Subcutaneous abdominal adipose tissue (tissue), 5 donors: ENCODE measurements around the gene TMEM30A.

Source experiments
- H3K27ac ChIP-seq: one replicate; pipeline ENCODE4 v1.7.0; 2013; ENCODE audit warnings: low read depth, mild to moderate bottlenecking, inconsistent platforms, low read length, moderate library complexity
- H3K27me3 ChIP-seq, 5 donors: one replicate each; pipeline ENCODE4 v1.7.0; 2013; ENCODE audit warnings: low read length in 5 of 5, inconsistent platforms in 1 of 5; ENCODE audit not compliant: control insufficient read depth in 5 of 5, insufficient read depth in 4 of 5
- H3K36me3 ChIP-seq, 5 donors: one replicate each; pipeline ENCODE4 v1.7.0; 2013; ENCODE audit warnings: low read length in 5 of 5; ENCODE audit not compliant: control insufficient read depth in 5 of 5, insufficient read depth in 5 of 5
- H3K4me1 ChIP-seq, 5 donors: one replicate each; pipeline ENCODE4 v1.7.0; 2013; ENCODE audit warnings: low read length in 5 of 5, mild to moderate bottlenecking in 3 of 5, moderate library complexity in 1 of 5; ENCODE audit not compliant: control insufficient read depth in 5 of 5, insufficient read depth in 5 of 5
- H3K4me3 ChIP-seq, 5 donors: one replicate each; pipeline ENCODE4 v1.7.0; 2013; ENCODE audit warnings: low read length in 5 of 5, low read depth in 1 of 5
- H3K9ac ChIP-seq, 5 donors: one replicate each; pipeline ENCODE4 v1.7.0; 2013; ENCODE audit warnings: low read length in 5 of 5, mild to moderate bottlenecking in 4 of 5, moderate library complexity in 3 of 5
- H3K9me3 ChIP-seq, 5 donors: one replicate each; pipeline ENCODE4 v1.7.0; 2013; ENCODE audit warnings: low read length in 5 of 5; ENCODE audit not compliant: control insufficient read depth in 5 of 5
- donor health status: healthy.
- donor health status: healthy.
- donor health status: healthy.
- donor health status: healthy.
- donor health status: healthy.

Gene TMEM30A

GRCh38 chr6:75211920-75212590 is 72.5 kb downstream of the TMEM30A start:
- Histone ChIP-seq H3K4me3 (no peak overlapping the region), H3K36me3 (no peaks in the 10 kb centered on the region), H3K4me1 (peaks cover 2 to 49% (median 43%) of the 10 kb centered on the region in 5 donors), H3K27ac (peak overlapping the region; percentile 75), H3K9ac (peak overlapping the region in 1 of 5 donors; percentile 49), H3K27me3 (peaks cover 0 to 4% (median 0%) of the 10 kb centered on the region in 5 donors), H3K9me3 (no peaks in the 10 kb centered on the region)

DNA sequence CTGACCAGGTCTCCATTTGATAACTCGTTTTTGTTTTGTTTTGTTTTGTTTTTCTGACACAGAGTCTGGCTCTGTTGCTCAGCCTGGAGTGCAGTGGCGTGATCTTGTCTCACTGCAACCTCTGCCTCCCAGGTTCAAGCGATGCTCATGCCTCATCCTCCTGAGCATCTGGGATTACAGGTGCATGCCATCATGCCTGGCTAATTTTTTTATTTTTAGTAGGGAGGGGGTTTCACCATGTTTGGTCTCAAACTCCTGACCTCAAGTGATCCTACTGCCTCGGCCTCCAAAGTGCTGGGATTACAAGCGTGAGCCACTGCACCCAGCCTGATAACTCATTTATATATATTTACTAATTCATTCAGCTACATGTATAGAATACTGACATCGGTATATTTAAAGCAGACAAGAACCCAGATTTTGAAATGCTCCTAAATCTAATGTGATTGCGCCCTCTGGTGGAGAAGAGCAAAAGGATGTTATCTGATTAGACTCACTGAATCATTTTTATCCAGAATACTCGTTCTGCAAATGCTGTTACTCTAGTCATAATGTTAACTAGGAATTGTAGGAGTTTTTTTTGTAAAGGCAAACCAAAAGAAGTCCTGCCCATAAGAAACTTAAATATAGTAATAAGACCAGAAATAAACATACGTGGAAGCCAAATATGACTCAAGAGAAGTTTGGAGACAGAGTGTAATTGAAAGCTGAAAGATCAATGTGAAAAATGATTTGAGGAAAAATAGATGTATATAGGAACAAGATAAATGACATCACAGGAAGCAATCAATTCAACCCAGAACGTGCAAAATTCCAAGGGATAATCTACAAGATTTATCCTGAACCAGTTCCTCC is 73.5 kb downstream of the TMEM30A start:
- no peak overlapping the region for H3K4me3 ChIP-seq
- H3K36me3 ChIP-seq: no peaks in the 10 kb centered on the region
- peaks cover 0 to 10% (median 0%) of the 10 kb centered on the region in 5 donors for H3K27me3 ChIP-seq
- H3K9ac ChIP-seq: peak overlapping the region in 1 of 5 donors; percentile 40
- no peaks in the 10 kb centered on the region for H3K9me3 ChIP-seq
- peak overlapping the region; percentile 75 for H3K27ac ChIP-seq
- H3K4me1 ChIP-seq: peaks cover 0 to 53% (median 48%) of the 10 kb centered on the region in 5 donors

- no peaks in the 10 kb centered on the region for H3K9me3 ChIP-seq
- peaks cover 2 to 72% (median 66%) of the 10 kb centered on the region in 5 donors for H3K4me1 ChIP-seq
- H3K9ac ChIP-seq: no peak overlapping the region
- peak overlapping the region in 2 of 5 donors; percentile 56 to 72 for H3K4me3 ChIP-seq
- peaks cover 0 to 11% (median 0%) of the 10 kb centered on the region in 5 donors for H3K27me3 ChIP-seq
- no peak overlapping the region for H3K27ac ChIP-seq
- no peaks in the 10 kb centered on the region for H3K36me3 ChIP-seq
Observed at GRCh38 chr6:75209184-75209723, 75.3 kb downstream of the TMEM30A start.

- H3K9ac ChIP-seq: peak overlapping the region in 4 of 5 donors; percentile 2 to 57 (median 28)
- peaks cover 0 to 11% (median 0%) of the 10 kb centered on the region in 5 donors for H3K27me3 ChIP-seq
- H3K27ac ChIP-seq: peak overlapping the region; percentile 79
- H3K36me3 ChIP-seq: no peaks in the 10 kb centered on the region
- H3K4me1 ChIP-seq: peaks cover 3 to 76% (median 72%) of the 10 kb centered on the region in 5 donors
- peak overlapping the region; percentile 56 to 85 (median 72) for H3K4me3 ChIP-seq
- no peaks in the 10 kb centered on the region for H3K9me3 ChIP-seq
Observed at GRCh38 chr6:75208298-75209183, 76.1 kb downstream of the TMEM30A start.

- peaks cover 0 to 11% (median 3%) of the 10 kb centered on the region in 5 donors for H3K27me3 ChIP-seq
- H3K27ac ChIP-seq: peak overlapping the region; percentile 79
Observed at GRCh38 chr6:75206576-75207342, 77.8 kb downstream of the TMEM30A start.

GRCh38 chr6:75205776-75206575 is 78.6 kb downstream of the TMEM30A start, which contains the start of gene COL12A1:
Gene COL12A1 (minus strand): TSS chr6:75206053. CDS start chr6:75202792, 3,261 bp downstream.
- H3K9ac ChIP-seq: peak within 1 kb of the TSS; percentile 56 to 92 (median 73)
- peaks cover 3 to 73% (median 72%) of the 10 kb centered on the region in 5 donors for H3K4me1 ChIP-seq
- H3K27me3 ChIP-seq: peaks cover 0 to 11% (median 3%) of the 10 kb centered on the region in 5 donors
- H3K36me3 ChIP-seq: no peaks in the 10 kb centered on the region
- no peaks in the 10 kb centered on the region for H3K9me3 ChIP-seq
- peak within 1 kb of the TSS; percentile 72 to 98 (median 85) for H3K4me3 ChIP-seq
- H3K27ac ChIP-seq: peak within 1 kb of the TSS; percentile 79

More at GRCh38 chr6:75206576-75207342, 77.8 kb downstream of the TMEM30A start:
- H3K9me3 ChIP-seq: no peaks in the 10 kb centered on the region
- no peaks in the 10 kb centered on the region for H3K36me3 ChIP-seq
- H3K9ac ChIP-seq: peak overlapping the region in 3 of 5 donors; percentile 30 to 92 (median 64)
- peaks cover 3 to 78% (median 70%) of the 10 kb centered on the region in 5 donors for H3K4me1 ChIP-seq
- H3K4me3 ChIP-seq: peak overlapping the region; percentile 72 to 92 (median 77)

DNA sequence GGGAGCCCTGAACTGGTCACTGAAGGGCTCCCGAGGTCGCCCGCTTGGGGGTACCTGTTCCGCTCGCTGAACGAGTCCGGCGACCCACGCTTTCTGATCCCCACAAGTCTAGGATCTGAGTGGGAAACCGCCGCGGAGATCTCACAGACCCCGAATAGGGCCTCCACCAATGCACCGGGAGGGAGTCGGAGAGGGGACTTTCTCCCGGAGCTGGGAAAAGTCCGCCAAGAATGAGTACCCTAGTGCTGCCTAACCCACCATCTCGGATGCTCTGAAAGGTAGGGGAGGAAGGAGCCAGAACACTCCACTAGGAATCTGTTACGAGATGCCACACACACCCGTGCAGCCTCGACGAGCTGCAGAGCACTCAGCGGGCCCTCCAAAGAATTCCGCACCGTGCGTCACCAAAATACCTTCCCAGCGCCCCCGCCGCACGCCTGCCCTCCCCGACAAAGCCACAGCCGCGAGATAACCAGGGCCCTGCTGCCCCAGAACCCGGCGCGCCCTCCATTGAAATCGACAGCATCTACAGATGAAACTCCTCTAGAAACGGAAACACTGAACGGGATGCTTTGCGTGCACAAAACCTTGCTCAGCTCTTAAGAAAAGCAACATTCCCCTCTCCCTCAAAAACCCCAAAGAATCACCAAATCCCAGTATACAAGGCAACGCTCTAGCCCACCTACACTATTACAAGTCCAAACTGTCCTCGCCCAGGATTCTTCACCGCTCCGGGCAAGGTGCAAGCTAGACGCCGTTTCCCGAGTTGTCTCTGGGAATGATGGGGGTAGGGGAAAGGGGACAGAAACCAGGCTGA is 79.4 kb downstream of the TMEM30A start:
- H3K36me3 ChIP-seq: no peaks in the 10 kb centered on the region
- peak overlapping the region; percentile 79 for H3K27ac ChIP-seq
- peaks cover 0 to 11% (median 3%) of the 10 kb centered on the region in 5 donors for H3K27me3 ChIP-seq
- H3K9ac ChIP-seq: peak overlapping the region; percentile 56 to 92 (median 73)
- H3K4me3 ChIP-seq: peak overlapping the region; percentile 72 to 98 (median 85)
- H3K4me1 ChIP-seq: peaks cover 3 to 76% (median 70%) of the 10 kb centered on the region in 5 donors
- no peaks in the 10 kb centered on the region for H3K9me3 ChIP-seq
